ENCODE measurements around the gene TP53BP2.

TP53BP2 gene

DNA sequence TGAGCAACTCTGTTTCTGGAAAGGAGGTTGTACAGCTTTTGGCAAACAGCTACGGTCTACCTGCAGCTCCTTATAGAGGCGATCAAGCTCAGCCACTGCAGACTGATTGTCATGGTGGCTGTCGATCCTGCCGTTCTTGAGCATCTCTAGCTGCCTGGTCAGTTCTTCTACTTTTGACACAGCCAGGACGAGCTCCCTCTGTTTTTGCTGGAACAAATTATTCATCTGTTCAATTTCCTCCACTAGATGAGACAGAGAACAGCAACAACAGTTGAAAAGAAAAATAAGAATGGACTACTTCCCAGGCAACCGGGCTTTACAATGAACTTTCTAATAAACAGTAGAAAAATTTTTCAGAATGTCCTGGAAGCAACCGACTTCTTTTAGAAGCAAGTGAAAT is 42.5 kb downstream of the TP53BP2 start:
- TF ChIP-seq, protein P1, sequence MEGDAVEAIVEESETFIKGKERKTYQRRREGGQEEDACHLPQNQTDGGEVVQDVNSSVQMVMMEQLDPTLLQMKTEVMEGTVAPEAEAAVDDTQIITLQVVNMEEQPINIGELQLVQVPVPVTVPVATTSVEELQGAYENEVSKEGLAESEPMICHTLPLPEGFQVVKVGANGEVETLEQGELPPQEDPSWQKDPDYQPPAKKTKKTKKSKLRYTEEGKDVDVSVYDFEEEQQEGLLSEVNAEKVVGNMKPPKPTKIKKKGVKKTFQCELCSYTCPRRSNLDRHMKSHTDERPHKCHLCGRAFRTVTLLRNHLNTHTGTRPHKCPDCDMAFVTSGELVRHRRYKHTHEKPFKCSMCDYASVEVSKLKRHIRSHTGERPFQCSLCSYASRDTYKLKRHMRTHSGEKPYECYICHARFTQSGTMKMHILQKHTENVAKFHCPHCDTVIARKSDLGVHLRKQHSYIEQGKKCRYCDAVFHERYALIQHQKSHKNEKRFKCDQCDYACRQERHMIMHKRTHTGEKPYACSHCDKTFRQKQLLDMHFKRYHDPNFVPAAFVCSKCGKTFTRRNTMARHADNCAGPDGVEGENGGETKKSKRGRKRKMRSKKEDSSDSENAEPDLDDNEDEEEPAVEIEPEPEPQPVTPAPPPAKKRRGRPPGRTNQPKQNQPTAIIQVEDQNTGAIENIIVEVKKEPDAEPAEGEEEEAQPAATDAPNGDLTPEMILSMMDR (IDR thresholded peaks at IDR 0.05; ENCODE audit: insufficient read depth, low read length, poor library complexity, severe bottlenecking): no peak
- Histone ChIP-seq H3K36me3 (ENCODE audit: control insufficient read depth, insufficient read depth, low read length) (no peaks in the 10 kb centered on the region), H3K27me3 (replicated peaks; ENCODE audit: control insufficient read depth, insufficient read depth, low read length) (no peaks in the 10 kb centered on the region), H3K4me3 (replicated peaks; ENCODE audit: low read depth, low read length) (no peak overlapping the region)
- DNase-seq (ENCODE audit: extremely low read depth, insufficient read length): no peak

DNA sequence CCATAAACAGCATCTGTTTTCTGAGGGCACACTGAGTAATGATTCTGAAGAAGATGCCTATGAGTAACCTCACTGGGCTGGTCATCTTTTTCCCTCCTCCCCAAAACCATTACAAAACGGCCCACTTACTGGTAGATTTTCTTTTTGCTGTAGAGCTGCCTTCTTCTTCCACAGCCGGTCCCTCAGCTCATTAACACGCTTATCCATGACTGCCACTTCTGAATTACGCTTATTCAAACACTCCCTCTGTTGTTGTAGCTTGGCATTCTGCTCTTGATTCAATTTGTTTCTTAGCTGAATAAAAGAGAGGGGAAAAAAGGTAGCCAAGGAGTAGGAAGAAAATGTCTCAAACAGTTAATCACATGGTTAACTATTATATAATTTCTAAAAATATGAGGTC is 43.1 kb downstream of the TP53BP2 start:
- DNase-seq (ENCODE audit: extremely low read depth, insufficient read length): no peak
- Histone ChIP-seq H3K27me3 (replicated peaks; ENCODE audit: control insufficient read depth, insufficient read depth, low read length) (no peaks in the 10 kb centered on the region), H3K4me3 (replicated peaks; ENCODE audit: low read depth, low read length) (no peak overlapping the region), H3K36me3 (ENCODE audit: control insufficient read depth, insufficient read depth, low read length) (no peaks in the 10 kb centered on the region)
- TF ChIP-seq, protein P1 (IDR thresholded peaks at IDR 0.05; ENCODE audit: insufficient read depth, low read length, poor library complexity, severe bottlenecking): no peak

DNA sequence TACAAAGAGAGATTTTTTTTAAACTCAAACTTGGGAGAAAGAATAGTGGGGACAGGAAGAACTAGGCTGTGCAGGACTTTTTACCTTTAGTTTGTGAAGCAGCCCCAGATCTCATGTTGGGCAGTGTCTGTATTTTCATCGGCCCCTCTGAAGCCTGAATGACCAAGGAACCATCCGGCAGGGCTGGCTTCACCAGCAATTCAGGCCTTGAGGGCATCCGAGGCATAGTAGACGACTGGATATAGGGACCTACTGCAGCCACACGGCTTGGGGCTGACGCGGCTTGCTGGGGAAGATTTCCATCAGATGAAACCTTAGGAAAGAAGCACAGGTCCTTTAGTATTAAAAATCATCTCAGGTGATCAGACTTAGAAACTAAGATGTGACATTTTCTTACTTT is 43.7 kb downstream of the TP53BP2 start:
- Histone ChIP-seq H3K36me3 (ENCODE audit: control insufficient read depth, insufficient read depth, low read length) (no peaks in the 10 kb centered on the region), H3K4me3 (replicated peaks; ENCODE audit: low read depth, low read length) (no peak overlapping the region), H3K27me3 (replicated peaks; ENCODE audit: control insufficient read depth, insufficient read depth, low read length) (no peaks in the 10 kb centered on the region)
- TF ChIP-seq, protein P1 (IDR thresholded peaks at IDR 0.05; ENCODE audit: insufficient read depth, low read length, poor library complexity, severe bottlenecking): no peak
- no peak for DNase-seq (ENCODE audit: extremely low read depth, insufficient read length)

DNA sequence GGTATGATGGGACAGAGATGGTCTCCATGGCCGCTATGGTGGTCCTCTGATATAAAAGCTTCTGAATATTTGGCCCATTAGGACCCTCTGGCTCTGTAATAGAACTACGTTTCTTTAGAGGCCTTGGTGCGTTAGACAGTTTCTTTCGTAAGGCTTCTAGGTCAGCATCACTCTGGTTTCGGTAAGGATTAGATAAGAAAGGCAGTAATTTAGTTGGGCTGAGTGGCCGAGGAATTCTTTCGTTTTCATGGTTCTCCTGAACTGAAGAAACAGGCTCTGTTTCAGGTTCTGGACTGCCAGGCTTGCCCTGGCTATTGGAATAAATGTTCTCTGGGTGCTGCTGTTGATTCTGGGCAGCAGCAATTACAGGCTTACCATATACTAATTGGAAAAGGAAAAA is 49.5 kb downstream of the TP53BP2 start:
- H3K4me3 ChIP-seq (replicated peaks; ENCODE audit: low read depth, low read length): no peak overlapping the region
- no peaks in the 10 kb centered on the region for H3K27me3 ChIP-seq (replicated peaks; ENCODE audit: control insufficient read depth, insufficient read depth, low read length)
- no peak for DNase-seq (ENCODE audit: extremely low read depth, insufficient read length)
- no peaks in the 10 kb centered on the region; the same call in 1 of the 2 replicates for H3K36me3 ChIP-seq (ENCODE audit: control insufficient read depth, insufficient read depth, low read length)
- TF ChIP-seq, protein P1 (IDR thresholded peaks at IDR 0.05; ENCODE audit: insufficient read depth, low read length, poor library complexity, severe bottlenecking): no peak

DNA sequence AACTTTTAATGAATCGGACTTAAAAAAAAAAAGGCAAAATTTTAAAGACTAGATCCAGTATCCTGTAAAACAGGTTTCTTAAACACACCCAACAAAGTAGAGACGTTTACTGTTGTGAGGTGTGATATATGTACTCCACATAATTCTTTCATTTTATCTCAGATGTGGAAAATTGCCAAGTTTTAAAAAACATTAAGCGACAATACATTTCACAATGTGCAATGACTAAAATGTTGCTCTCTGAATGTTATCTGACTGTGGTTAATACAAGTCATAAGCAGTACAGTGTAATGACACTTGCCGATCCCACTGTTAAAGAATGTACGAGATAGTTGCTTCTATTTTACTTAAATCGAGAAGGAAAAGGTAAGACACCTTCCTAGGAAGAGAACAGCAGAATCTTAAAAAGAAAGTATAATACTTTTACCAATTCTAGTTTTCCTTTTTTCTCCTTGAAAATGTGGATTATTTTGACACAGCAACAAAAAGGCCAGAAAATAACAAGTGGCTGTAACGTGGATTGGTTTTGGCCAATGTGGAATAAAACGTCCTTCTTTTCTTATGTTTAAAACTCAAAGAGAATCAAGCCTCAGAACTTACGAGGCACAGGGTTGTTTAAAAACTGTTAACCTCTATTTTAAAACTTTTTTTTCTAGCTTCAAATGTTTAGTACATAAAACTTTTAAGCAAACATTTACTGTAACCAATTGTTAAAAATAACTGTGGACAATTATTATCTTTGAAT is 51.4 kb downstream of the TP53BP2 start:
- H3K36me3 ChIP-seq (ENCODE audit: control insufficient read depth, insufficient read depth, low read length): no peaks in the 10 kb centered on the region; the same call in 1 of the 2 replicates
- no peaks in the 10 kb centered on the region for H3K27me3 ChIP-seq (replicated peaks; ENCODE audit: control insufficient read depth, insufficient read depth, low read length)
- TF ChIP-seq, protein P1 (IDR thresholded peaks at IDR 0.05; ENCODE audit: insufficient read depth, low read length, poor library complexity, severe bottlenecking): no peak
- DNase-seq (ENCODE audit: extremely low read depth, insufficient read length): no peak
- H3K4me3 ChIP-seq (replicated peaks; ENCODE audit: low read depth, low read length): no peak overlapping the region
